Measurements from ENCODE around the gene LCORL. TPM values are rescaled to one million over a fixed set of nuclear protein-coding genes. Genes with fewer than 3 reads are reported as not detected.
"Not testable (repeated sequence)": the region's sequence is repeated elsewhere in the genome, so short reads cannot be mapped to it uniquely, and the experiment has no call there.

The LCORL gene
- total RNA-seq, 3 donors from 2014 or later: 5.7 to 6.6 (median 5.7) TPM

GRCh38 chr4:17876943-17877342 is 144.6 kb downstream of the LCORL start:
- H3K36me3 Mint-ChIP-seq (ENCODE audit: insufficient read depth): peaks cover 6% of the 10 kb centered on the region
- no peak for DNase-seq
- no peak overlapping the region for H3K4me3 Mint-ChIP-seq
- no peaks in the 10 kb centered on the region for H3K27me3 Mint-ChIP-seq (ENCODE audit: low read depth)
- H3K9me3 Mint-ChIP-seq: peaks cover 13% of the 10 kb centered on the region
- H3K4me1 Mint-ChIP-seq (ENCODE audit: low read depth): no peaks in the 10 kb centered on the region
- no peak for ATAC-seq

- no peak overlapping the region for H3K4me3 Mint-ChIP-seq
- peaks cover 13% of the 10 kb centered on the region for H3K9me3 Mint-ChIP-seq
- no peaks in the 10 kb centered on the region for H3K4me1 Mint-ChIP-seq (ENCODE audit: low read depth)
- no peaks in the 10 kb centered on the region for H3K27me3 Mint-ChIP-seq (ENCODE audit: low read depth)
- ATAC-seq: no peak
- DNase-seq: no peak
- peaks cover 6% of the 10 kb centered on the region for H3K36me3 Mint-ChIP-seq (ENCODE audit: insufficient read depth)
These were observed 146.0 kb downstream of the LCORL start for GRCh38 chr4:17875402-17876070.

DNA sequence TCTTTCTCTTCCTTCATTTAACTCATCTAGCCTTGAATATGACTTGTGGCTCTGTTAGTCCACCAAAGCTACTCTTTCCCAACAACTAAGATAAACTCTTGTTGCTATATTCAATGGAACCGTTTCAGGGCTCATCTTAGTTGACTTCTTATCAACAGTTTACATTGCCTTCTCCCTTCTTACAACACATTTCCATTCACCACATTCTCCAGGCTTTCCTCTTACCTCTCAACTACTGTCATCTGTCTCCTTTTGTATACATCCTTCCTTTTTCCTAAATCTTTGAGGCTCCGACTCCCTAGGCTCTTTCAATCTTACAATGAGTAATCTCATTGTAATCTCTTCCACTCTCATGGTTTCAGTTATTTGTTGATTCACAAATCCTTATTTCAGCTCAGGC is 152.2 kb downstream of the LCORL start:
- Mint-ChIP-seq H3K4me3 (no peak overlapping the region), H3K4me1 (ENCODE audit: low read depth) (no peaks in the 10 kb centered on the region)

DNA sequence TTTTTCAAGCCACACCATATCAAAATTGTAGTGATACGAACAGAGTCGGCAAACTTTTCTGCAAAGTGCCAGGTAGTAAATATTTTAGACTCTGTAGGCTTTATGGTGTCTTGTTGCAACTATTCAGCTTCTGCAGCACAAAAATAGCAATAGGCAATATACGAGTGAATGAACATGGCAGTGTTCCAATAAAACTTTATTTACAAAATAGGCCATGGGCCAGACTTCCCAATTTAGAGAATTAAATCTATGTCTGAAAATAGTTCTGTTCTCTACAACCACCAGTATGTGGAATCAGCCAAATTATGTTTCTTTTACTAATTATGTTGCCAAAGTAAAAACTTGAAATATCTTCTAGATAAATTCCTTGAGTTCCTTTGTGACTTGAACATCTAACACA is 154.3 kb downstream of the LCORL start:
- DNase-seq (no peak), ATAC-seq (no peak)
- peaks cover 10% of the 10 kb centered on the region for H3K36me3 Mint-ChIP-seq (ENCODE audit: insufficient read depth)
- no peaks in the 10 kb centered on the region for H3K4me1 Mint-ChIP-seq (ENCODE audit: low read depth)
- H3K4me3 Mint-ChIP-seq: no peak overlapping the region
- H3K9me3 Mint-ChIP-seq: peaks cover 8% of the 10 kb centered on the region
- H3K27me3 Mint-ChIP-seq (ENCODE audit: low read depth): no peaks in the 10 kb centered on the region

More for the DNA sequence above, 152.2 kb downstream of the LCORL start:
- DNase-seq (no peak), ATAC-seq (no peak)
- peaks cover 4% of the 10 kb centered on the region for H3K36me3 Mint-ChIP-seq (ENCODE audit: insufficient read depth)
- H3K27me3 Mint-ChIP-seq (ENCODE audit: low read depth): no peaks in the 10 kb centered on the region
- H3K9me3 Mint-ChIP-seq: no peaks in the 10 kb centered on the region

DNA sequence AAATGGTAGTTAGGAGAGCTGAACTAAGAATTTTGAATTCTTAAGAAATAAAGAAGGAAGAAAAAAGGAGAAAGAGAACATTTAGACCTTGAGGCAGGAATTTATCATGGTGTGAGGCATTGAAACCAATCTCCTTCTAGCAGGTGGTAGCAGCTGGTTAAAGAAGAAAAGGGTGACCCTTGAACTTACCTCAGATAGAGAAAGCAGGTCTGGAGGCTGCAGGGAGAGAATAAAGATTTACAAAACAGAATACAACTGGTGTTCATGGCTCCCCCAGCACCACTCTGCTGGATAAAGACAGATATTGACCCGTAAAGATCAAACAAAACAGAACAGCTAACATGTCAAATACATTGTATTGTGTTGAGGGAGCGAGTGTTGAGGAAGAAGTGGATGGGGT is 154.7 kb downstream of the LCORL start:
- no peak for DNase-seq
- Mint-ChIP-seq H3K27me3 (ENCODE audit: low read depth) (no peaks in the 10 kb centered on the region), H3K4me1 (ENCODE audit: low read depth) (no peaks in the 10 kb centered on the region), H3K4me3 (no peak overlapping the region), H3K36me3 (ENCODE audit: insufficient read depth) (peaks cover 15% of the 10 kb centered on the region), H3K9me3 (peaks cover 13% of the 10 kb centered on the region)
- no peak for ATAC-seq

- no peak for DNase-seq
- H3K36me3 Mint-ChIP-seq (ENCODE audit: insufficient read depth): peaks cover 18% of the 10 kb centered on the region
- H3K9me3 Mint-ChIP-seq: peaks cover 17% of the 10 kb centered on the region
- no peak overlapping the region for H3K4me3 Mint-ChIP-seq
- H3K27me3 Mint-ChIP-seq (ENCODE audit: low read depth): no peaks in the 10 kb centered on the region
- no peaks in the 10 kb centered on the region for H3K4me1 Mint-ChIP-seq (ENCODE audit: low read depth)
- ATAC-seq: no peak
These were observed 155.6 kb downstream of the LCORL start for GRCh38 chr4:17865866-17866363.

DNA sequence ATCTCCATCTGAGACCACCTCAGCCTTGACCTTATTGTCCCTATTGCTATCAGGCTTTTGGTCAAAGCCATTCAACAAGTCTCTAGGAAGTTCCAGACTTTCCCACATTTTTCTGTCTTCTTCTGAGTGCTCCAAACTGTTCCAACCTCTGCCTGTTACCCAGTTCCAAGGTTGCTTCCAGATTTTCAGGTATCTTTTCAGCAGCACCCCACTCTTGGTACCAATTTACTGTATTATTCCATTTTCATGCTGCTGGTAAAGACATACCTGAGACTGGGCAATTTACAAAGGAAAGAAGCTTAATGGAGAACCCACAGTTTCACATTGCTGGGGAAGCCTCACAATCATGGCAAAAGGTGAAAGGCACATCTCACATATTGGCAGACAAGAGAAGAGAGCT is 159.6 kb downstream of the LCORL start:
- H3K27me3 Mint-ChIP-seq (ENCODE audit: low read depth); H3K4me1 Mint-ChIP-seq (ENCODE audit: low read depth); ATAC-seq; H3K4me3 Mint-ChIP-seq; DNase-seq: not testable (repeated sequence)
- peaks cover 23% of the 10 kb centered on the region for H3K36me3 Mint-ChIP-seq (ENCODE audit: insufficient read depth)
- peaks cover 24% of the 10 kb centered on the region for H3K9me3 Mint-ChIP-seq

DNA sequence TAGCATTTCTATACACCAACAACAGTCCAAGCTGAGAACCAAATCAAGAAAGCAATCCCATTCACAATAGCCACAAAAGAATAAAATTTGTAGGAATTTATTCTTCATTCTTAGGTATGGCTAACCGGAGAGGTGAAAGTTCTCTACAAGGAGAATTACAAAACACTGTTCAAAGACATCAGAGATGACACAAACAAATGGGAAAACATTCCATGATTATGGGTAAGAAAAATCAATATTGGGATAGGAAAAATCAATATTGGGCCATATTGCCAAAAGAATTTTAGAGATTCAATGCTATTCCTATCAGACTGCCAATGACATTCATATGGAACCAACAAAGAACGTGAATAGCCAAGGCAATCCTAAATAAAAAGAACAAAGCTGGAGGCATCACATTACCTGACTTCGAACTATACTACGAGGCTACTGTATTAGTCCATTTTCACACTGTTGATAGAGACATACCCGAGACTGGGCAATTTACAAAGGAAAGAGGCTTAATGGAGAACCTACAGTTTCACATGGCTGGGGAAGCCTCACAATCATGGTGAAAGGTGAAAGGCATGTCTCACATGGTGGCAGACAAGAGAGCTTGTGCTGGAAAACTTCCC is 161.7 kb downstream of the LCORL start:
- Mint-ChIP-seq H3K4me1 (ENCODE audit: low read depth) (no peaks in the 10 kb centered on the region), H3K36me3 (ENCODE audit: insufficient read depth) (peaks cover 21% of the 10 kb centered on the region), H3K27me3 (ENCODE audit: low read depth) (no peaks in the 10 kb centered on the region), H3K4me3 (no peak overlapping the region), H3K9me3 (peaks cover 24% of the 10 kb centered on the region)
- ATAC-seq (no peak), DNase-seq (no peak)

GRCh38 chr4:17854036-17854435 is 167.5 kb downstream of the LCORL start:
- no peak for ATAC-seq
- Mint-ChIP-seq H3K4me1 (ENCODE audit: low read depth) (no peaks in the 10 kb centered on the region), H3K36me3 (ENCODE audit: insufficient read depth) (peaks cover 5% of the 10 kb centered on the region), H3K27me3 (ENCODE audit: low read depth) (no peaks in the 10 kb centered on the region), H3K9me3 (peaks cover 4% of the 10 kb centered on the region), H3K4me3 (no peak overlapping the region)
- DNase-seq: no peak

DNA sequence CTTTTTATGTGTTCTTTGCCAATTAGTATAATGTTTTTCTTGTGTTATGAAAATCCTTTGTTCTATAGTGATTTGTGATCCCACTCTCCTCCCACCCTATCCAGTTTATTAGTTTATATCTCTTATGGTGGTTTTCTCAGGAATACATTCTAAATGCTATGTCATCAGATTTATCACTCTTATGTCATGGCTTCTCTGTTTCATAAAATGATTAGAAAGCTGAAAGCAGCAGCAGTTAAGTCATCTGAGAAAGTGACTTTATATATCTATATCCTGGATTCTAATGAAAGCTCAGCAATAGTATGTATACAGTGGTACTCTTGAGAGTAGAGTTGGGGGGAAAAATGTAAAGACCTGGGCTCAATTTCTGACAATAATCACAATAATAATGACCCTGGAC is 169.6 kb downstream of the LCORL start:
- Mint-ChIP-seq H3K4me1 (ENCODE audit: low read depth) (no peaks in the 10 kb centered on the region), H3K36me3 (ENCODE audit: insufficient read depth) (no peaks in the 10 kb centered on the region), H3K9me3 (no peaks in the 10 kb centered on the region), H3K27me3 (ENCODE audit: low read depth) (no peaks in the 10 kb centered on the region), H3K4me3 (no peak overlapping the region)
- no peak for ATAC-seq
- no peak for DNase-seq

GRCh38 chr4:17850295-17850694 is 171.3 kb downstream of the LCORL start:
- H3K4me1 Mint-ChIP-seq (ENCODE audit: low read depth); H3K9me3 Mint-ChIP-seq; DNase-seq; H3K27me3 Mint-ChIP-seq (ENCODE audit: low read depth); H3K36me3 Mint-ChIP-seq (ENCODE audit: insufficient read depth); ATAC-seq; H3K4me3 Mint-ChIP-seq: not testable (repeated sequence)

GRCh38 chr4:17846266-17846665 is 175.3 kb downstream of the LCORL start:
- Mint-ChIP-seq H3K4me1 (ENCODE audit: low read depth) (no peaks in the 10 kb centered on the region), H3K36me3 (ENCODE audit: insufficient read depth) (peaks cover 5% of the 10 kb centered on the region), H3K9me3 (no peaks in the 10 kb centered on the region), H3K27me3 (ENCODE audit: low read depth) (no peaks in the 10 kb centered on the region), H3K4me3 (no peak overlapping the region)
- DNase-seq: no peak
- no peak for ATAC-seq

DNA sequence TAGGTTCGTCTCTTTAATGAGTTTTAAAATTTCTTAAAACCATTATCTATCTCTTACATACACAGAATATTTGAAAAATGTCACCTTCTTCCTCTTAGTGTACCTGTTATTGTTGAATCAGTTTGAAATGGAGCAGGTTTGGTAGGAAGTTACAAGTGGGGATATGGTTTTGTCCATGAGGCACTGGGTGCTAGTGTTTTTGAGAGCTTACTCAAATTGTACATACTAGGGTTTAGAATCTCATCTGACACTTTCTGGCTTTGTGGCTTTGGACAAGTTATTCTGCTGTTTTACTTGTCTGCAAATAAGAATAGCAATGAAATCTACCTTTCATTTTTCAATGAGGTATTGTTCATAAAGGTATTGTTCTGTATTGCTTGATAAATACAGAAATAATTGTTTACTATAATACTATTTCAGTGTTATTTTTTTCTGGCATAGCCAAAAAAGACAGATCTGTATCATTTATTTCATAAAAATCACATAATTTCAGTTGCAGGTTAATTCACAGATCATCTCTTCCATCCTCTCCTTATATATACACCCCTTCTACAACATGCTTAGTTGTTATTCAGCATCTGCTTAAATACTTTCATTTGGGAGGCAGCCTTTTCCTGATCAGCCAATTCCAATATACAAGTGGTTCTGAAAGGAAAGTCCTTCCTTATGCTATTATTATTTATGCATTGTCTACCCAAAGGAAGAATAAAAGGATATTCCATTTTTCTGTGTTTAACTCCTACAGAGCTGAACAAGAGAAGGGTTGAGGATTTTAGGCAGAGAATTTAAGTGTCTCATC is 197.5 kb downstream of the LCORL start:
- H3K4me1 Mint-ChIP-seq (ENCODE audit: low read depth): peaks cover 22% of the 10 kb centered on the region
- DNase-seq (no peak), ATAC-seq (no peak)
- H3K36me3 Mint-ChIP-seq (ENCODE audit: insufficient read depth): no peaks in the 10 kb centered on the region
- H3K4me3 Mint-ChIP-seq: no peak overlapping the region
- no peaks in the 10 kb centered on the region for H3K9me3 Mint-ChIP-seq
- H3K27me3 Mint-ChIP-seq (ENCODE audit: low read depth): no peaks in the 10 kb centered on the region

DNA sequence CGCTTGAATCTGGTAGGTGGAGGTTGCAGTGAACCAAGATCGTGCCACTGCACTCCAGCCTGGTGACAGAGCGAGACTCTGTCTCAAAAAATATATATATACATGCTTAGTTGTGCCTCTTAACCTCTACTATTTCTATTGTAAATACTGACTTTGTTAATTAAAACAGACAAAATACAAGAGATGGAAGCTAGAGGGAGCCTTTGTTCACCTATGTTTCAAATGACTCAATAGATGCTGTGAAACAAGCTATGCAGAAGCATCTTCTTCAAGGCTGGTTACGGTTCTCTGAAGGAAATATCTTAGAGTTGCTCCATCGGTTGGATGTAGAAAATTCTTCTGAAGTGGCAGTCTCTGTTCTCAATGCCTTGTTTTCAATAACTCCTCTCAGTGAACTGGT is 204.5 kb downstream of the LCORL start:
- ATAC-seq (peak; percentile 67 to 82), DNase-seq (no peak)
- Mint-ChIP-seq H3K9me3 (no peaks in the 10 kb centered on the region), H3K36me3 (ENCODE audit: insufficient read depth) (no peaks in the 10 kb centered on the region), H3K4me3 (peak overlapping the region; percentile 43), H3K27me3 (ENCODE audit: low read depth) (no peaks in the 10 kb centered on the region), H3K4me1 (ENCODE audit: low read depth) (peaks cover 21% of the 10 kb centered on the region)

Data from activated T-cell treated with anti-CD3 and anti-CD28 coated beads, Interleukin-2, amount 50 U/mL, for 4 hours (primary cell).